HL-60/S4 treated with phorbol 12-myristate 13-acetate at 8.2 ng/mL for 4 days and 3 days (cell line): Measurements from ENCODE around the gene ZNF670.
"Not testable (repeated sequence)": the region's sequence is repeated elsewhere in the genome, so short reads cannot be mapped to it uniquely, and the experiment has no call there.

Experiments
- in situ Hi-C: fragments of 300-500 bp; cut with MboI; formaldehyde crosslinking; loops from 2 replicates; pipeline ENCODE4 v1.15.0; 2022; ENCODE audit warnings: low sequenced_read_pairs

ZNF670 gene

DNA sequence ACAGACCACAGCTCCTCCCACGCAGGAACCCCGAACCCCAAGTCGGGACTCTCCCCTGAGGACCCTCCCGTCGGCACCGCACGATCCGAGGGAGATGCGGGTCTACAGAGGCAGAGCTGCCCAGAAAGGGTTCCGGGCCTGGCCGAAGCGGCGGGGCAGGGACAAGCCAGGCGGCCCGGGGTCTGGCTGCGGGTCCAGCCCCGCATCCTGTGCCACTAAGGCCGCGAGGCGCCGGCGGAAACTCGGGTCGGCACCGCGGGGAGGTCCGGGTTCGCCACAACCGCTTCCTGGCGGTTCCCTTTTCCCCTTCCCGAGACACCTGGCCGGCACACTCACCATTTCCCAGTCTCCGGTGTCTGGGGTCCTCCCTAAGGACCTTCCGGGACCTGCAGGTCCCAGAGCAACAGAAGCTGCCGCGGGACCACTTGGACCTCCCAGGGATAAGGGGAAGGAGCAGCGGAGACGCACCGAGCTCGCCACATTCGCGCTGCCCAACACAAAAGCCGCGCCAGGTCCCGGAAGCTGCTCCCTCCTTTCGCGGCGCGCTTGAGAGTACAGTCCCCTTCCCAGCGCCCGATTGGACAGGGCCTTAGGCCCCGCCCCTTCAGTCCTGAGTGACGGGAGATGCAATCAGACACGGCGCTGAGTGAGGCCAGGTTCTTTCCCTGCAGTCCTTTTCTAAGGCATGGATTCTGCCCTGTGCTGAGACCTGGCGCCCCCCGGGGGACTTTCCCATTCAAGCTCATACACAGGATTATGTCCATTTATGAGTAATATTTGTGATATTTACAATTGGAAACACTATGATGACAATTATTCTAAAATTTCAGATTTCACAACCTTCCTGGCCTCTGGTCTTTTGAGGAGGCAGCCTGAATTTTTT lies at the start of gene ZNF670:
Gene ZNF670, minus strand, starts transcription at position 554 of the 883 bp plus-strand sequence. Its CDS starts 215 bp downstream, at position 339.
- in situ Hi-C loops, result no loop called here

DNA sequence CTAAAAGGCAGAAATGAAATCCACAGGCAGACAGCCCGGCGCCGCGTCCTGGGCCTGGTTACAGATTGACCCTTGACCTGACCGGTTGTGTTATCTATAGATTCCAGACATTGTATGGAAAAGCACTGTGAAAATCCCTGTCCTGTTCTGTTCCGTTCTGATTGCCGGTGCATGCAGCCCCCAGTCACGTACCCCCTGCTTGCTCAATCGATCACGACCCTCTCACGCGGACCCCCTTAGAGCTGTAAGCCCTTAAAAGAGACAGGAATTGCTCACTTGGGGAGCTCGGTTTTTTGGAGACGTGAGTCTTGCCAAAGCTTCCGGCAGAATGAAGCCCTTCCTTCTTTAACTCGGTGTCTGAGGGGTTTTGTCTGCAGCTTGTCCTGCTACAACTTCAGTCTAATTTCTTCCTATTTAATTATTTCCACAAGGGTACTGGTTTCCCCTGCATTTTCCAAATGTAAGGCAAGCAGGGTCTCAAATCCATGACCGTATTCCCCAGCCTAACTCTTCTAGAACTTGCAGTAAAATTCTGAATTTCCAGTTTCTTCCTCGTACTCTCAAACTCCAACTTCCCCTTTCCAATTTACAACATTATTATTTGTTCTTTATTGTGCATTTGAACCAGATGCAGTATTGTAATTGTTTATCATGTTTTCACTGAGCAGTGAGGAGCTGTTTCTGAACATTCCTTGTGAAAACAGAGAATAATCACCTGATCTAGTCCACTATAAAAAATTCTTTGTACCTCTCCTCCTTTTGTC lies 49.1 kb upstream of the ZNF670 start:
- in situ Hi-C loops, result not testable (repeated sequence)

DNA sequence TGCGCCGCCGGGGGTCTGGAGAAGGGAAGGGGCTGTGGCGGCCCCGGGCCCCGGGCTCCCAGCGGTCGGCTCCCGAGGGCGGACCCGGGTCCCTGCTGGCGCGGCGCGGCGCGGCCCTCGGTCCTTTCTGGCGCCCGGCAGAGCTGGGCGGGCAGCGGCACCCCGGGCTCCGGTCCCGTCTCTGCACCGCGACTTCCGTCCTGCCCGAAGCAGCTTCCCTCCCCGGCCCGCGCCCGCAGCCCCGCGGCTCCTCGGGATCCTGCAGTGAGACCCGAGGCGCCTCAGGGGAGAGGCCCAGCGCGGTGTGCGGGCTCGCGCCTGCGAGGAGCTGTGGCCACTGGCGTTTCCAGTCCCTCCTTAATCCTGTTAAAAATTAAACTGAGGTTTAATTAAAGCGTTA lies 48.0 kb upstream of the ZNF670 start:
- in situ Hi-C loops, result not testable (repeated sequence)

DNA sequence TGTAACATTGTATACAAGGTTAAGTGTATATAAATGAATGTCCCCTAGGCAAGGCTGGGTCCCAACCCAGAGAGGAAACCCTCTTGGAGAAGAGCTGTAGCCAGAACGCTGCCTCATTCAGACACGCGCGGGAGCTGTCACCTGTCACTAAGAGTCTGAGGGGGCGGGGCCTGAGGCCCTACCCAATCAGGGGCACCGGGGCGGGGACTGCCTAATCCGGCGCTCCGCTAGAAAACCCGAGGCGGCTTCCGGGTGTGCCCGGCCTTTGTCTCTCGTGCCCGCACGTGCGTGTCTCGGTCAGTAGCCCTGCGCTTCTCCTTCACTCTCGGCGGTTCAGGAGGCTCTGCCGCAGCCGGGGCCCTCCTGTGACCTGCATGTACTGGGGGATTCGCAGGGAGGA lies 47.6 kb upstream of the ZNF670 start:
- in situ Hi-C loops, result not testable (repeated sequence)

DNA sequence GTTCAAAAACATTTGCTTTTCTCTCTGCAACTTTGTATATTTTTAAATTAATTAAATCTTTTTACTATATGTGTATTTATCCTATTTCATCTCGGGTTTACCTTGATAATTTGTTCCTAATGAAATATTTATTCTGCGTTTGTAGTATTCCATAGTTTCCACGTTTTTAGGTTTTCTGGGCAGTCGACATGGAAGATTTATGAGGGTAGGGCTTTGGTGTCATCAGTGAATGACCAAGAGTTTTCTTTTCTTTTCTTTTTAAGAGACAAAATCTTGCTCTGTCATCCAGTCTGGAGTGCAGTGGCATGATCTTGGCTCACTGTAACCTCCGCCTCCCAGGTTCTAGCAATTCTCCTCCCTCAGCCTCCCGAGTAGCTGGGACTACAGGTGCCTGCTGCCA lies 42.8 kb upstream of the ZNF670 start:
- in situ Hi-C loops, result no loop called here

DNA sequence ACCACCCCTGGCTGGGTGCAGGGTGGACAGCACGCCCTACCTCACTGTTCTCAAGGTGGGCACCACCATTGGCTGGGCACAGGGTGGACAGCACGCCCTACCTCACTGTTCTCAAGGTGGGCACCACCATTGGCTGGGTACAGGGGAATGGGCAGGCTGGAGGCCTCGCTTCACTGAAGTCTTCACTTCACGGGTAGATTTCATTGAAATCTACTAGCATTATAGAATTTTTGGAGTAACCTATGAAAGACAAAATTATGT lies 41.7 kb upstream of the ZNF670 start:
- in situ Hi-C loops, result not testable (repeated sequence)

DNA sequence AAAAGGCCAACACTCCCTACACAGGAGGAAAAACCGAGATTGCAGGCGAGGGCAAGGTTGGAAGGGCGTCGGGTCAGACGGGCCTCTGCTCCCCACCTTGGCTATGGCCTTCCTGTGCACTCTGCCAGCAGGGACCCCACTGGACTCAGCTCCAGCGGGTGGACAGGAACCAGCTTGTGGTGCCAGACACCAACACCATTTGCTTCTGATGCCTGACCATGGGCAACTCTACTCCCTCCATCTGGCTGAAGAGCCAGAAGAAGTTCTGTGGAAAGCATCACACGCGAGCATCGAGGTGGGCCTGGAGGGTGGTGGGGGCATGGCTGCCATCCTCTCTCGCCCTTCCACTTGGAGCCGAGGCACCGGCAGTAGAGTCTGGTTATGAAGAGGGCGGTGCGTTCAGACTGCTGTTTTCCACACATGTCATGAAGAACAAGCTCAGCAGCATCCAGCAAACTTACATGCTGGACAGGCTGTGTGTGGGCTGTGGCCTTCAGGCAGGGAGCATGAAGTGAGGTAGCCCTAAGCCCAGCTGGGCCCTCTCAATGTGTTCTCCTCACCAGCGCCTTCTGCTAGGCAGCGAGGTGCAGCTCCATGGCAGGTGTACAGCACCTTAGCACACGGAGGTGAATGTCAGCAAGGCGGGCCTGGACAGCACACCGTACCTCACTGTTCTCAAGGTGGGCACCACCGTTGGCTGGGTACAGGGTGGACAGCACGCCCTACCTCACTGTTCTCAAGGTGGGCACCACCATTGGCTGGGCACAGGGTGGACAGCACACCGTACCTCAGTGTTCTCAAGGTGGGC lies 41.2 kb upstream of the ZNF670 start:
- in situ Hi-C loops, result no loop called here

DNA sequence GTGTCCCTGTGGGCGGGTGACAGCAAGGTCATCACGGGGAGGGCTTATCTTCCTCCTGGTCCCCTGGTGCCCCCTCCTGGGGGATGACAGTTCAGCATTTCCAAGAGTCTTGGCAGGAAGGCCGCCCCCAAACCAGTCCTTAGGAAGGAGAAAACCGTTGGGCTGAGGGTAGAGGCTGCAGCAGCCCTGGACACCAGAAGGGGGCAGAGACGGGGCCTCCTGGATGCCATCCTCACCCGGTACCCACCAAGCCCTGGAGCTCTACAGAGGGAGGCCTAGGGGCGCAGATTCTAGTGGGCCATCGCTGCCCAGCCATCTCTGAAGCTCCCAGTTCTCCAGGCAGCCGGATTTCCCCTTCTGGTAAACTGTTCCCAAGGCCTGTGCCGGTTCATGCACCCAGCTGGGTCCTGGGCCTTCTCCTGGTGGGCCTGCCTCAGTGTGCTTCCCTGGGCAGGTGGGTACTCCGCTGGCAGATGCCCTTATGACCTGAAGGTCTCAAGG lies 40.4 kb upstream of the ZNF670 start:
- in situ Hi-C loops, result no loop called here

DNA sequence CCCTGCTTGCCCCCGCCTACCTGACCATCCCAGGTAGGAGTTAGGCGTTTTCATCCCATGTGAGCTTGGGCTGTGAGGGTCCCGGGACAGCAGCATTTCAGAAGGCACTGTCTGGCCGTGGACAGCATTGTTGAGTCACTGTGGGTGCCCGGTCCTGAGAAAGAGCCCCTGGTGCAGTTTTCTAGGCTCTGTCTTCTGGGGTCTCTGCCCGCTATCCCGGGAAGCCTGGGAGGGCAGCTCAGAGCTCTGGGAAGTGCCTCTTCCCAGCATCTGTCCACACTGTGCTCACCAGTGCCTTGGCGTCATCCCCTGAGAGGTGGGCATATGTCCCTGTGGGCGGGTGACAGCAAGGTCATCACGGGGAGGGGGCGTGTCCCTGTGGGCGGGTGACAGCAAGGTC lies 36.9 kb upstream of the ZNF670 start:
- in situ Hi-C loops, result no loop called here

DNA sequence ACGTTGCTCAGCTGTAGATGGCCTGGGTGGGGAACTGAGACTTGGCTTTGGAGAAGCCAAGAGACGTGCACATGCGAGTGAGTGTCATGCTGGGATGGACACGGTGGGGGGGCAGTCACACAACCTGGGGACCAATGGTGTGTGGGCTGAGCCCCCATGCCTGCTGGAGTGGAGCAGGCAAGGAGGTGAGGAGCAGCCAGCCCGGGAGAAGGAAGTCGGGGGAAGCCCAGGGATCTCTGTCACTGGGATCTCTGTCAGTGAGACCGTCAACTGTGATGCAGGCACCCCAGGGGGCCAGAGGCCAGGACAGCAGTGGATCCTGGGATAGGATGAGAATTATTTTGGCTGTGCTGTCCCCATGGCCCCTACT lies 36.5 kb upstream of the ZNF670 start:
- in situ Hi-C loops, result no loop called here

DNA sequence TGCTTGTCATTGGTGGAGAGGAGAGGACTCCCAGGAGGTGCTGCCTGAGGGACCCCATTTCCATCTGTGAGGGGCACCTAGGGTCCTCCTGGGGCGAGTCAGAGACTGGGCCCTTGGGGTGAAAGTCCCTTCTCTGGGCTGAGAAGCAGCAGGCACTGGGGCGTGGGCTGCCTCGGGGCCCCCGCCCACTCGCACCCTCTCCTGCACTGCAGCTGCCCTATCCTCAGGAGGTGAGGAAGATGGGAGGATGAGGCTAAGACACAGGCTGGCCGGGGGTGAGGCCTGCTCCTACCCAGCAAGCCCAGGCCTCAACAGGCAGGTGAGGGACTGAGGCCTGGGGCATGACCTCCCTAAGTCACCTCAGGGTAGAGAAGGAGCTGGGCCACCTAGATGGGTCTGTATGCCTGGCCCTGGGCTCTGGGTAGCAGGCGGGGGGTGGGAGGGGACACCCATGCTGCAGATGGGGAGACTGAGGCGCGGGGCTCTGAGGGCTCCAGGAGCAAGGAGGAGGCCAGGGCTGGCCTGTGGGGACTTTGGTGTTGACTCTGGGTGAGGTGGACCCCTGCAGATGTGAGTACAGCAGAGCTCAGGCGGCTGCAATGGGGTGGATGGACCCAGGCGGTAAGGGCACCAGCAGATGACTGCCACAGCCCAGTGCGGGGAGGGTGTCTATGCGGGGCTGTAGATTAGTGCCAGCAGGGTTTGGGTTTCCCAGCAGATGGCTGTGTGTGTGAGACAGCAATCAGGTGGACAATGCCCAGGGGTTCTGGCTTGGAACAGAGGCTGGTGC lies 35.9 kb upstream of the ZNF670 start:
- in situ Hi-C loops, result no loop called here

DNA sequence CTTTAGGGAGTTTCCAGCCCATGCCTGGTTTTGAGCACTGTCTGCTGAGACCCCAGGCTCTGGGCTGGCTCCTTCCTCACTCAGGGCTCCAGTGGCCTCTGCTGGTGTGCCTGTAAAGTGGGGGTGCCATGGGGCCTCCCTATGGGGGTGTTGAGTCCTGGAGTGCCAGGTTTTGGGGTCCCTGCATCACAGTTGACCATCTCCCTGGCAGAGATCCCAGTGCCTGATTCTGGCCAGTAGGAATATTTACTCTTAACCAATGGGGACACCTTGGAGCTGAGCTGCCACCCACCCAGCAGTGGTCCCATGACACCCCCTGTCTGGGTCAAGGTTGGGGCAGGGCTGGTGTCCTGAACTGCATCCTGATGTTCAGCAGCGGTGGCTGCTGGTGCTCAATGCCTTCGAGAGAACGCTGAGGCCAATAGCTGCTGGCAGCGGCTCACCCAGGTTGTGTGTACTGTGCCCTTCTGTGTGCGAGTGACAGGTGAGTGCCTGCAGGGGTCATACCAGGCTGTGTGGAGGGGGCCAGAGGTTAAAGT lies 35.2 kb upstream of the ZNF670 start:
- in situ Hi-C loops, result no loop called here

DNA sequence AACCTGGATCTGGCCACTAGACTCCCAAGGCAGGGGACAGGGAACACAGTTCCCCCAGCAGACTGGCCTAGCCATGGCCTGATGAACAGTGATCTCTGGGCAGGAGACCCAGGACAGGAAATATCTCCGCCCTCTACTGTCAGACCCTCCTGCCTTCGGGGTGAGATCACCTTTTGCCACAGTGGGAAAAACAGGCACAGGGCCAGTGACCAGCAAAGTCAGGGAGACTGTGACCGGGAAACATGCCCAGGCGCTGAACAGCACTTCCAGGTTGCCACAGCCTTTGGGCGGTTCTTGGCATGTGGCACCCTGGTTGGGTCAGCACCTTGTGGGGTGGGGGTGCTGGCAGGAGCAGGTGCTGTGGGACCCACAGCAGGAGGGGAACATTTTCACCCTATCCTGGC lies 34.5 kb upstream of the ZNF670 start:
- in situ Hi-C loops, result no loop called here

DNA sequence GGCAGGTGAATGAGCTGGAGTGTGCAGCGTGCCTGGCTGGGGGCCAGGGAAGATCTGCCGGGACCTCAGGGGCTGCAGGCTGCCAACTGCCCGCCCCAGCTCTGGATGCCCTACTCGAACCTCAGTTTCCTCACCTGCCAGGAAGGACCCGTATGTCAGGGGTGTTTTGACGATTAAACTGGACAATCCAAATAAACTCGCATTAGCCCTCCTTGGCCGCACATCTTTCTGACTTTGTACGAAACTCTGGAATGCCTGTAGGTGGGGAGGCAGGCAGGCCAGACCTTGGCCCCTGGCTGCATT lies 33.8 kb upstream of the ZNF670 start:
- in situ Hi-C loops, result no loop called here

DNA sequence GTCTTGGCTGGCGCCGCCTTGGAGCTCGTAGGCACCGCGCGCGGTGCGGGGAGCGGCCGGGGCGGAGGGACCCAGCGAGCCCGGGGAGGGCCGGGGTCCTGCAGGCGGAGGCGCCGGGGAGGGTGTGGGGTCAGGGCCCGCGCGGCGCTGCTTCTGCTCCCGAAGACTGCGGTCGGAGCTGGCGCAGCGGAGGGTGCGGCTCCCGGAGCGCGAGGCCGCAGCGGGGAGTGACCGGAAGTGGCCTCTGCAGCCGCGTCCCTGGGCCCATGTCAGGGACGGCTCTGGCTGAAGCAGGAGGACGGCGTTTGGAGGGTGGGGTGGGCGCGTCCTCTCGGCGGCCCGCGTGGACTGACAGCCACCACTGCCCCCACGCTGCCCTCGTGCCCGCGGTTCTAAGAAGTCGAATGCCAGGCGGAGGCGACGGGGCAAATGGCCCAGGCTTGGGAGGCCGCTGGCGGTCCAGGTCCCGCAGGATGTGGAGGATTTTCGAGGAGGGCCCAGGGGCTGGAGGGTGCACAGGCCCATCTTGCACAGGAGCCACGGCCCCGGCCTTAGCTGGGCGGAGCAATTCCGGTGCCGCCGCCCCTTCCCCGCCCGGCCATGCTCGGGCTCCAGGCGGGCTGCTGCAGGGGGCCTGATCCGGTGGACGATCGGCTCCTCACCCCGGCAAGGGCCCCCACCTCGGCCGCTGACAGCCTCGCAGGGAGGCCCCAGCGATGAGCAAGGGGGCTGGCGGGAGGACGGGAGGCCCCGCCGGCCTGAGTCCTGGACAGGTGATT lies 33.3 kb upstream of the ZNF670 start:
- in situ Hi-C loops, result no loop called here

DNA sequence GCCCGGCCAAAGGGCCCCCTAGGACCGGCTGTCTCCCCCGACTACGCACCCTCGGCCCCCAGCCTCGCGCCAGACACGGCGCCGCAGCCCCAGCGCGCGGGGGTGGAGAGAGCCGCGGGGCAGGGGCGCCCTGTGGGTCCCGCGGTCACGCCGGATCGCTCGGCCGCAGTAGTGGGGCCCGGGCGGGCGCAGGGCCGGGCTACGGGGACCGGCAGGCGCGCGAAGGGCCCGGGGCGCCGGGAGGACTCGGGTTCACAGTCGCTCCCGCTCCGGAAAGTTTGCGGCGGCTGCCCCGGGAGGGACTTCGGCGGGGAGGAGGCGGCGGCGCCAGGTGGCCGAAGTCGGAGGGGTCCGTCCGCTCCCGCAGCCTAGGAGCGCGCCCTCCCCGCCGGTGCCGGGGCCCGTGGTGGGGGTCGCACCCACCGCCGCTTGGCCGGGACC lies 32.7 kb upstream of the ZNF670 start:
- in situ Hi-C loops, result no loop called here

DNA sequence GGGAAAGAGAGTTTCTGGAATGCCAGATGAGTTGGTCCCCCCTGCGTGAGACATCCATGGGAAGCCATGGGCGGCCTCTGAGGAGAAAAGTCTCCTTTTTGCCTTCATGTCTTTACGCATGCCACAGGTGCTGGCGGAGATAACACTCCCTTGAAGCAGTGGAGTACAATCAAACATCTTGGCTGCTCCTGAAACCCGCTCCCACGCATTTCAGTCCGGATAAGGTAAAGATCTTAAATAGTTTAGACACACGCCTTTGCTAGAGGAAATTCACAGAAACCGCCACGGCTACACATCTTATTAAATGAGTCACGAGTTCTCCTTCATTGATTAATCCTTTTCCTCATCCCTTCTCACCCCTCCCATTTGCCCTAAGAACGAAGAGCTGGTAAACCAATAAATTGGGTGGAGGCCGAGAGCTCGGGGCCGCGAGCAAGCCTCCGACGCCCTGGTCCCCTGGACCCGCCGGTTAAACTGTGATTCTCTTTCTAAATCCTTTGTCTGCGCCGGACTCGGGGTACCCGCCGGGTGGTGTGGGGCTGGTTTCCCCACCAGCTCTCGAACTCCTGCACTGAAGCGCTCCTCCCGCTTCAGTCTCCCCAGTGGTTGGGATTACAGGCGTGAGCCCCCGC lies 32.1 kb upstream of the ZNF670 start:
- in situ Hi-C loops, result no loop called here

DNA sequence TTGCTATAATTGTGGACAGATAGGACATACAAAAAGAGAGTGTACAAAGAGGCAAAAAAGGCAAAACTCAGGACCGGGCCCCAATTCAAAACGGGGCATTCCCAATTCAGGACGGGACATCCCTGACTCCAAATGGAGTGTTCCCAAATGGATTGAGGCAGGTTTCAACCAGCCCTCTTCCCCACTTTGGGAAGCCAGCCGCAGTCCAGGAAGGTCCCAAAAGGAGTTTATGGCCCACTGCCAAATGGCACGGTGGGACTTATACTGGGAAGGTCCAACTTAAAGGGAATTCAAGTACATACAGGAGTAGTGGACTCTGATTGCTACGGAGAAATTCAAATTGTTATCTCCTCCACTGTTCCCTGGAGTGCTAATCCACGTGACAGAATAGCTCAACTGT lies 29.1 kb upstream of the ZNF670 start:
- in situ Hi-C loops, result no loop called here

DNA sequence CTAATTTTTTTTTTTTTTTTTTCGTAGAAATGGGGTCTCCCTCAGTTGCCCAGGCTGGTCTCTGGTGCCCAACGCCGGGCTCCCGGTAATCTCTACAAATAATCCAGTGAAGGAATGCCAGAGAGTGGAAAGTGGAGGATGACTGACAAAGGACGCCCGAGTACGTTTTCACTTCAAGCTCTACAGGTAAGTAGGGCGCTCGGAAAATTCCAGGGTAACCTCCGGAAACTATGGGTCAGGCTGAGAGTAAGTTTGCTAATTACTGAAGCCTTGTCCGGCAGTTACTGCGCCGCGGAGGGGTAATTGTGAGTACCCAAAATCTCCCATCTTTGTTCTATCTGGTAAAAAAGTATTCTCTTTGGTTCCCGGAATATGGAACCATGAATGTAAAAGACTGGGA lies 27.4 kb upstream of the ZNF670 start:
- in situ Hi-C loops, result no loop called here
